Progenitor cell of endocrine pancreas (in vitro differentiated cells): ENCODE measurements around the gene LATS2. TPM values are rescaled to one million over a fixed set of nuclear protein-coding genes. Genes with fewer than 3 reads are reported as not detected.
A peak's percentile ranks its signal among the peaks of the same experiment; 100 is the strongest.

Experiments
- DNase-seq: peaks from one replicate; pipeline ENCODE4 v3.0.0; 2021; ENCODE audit warnings: low spot score; ENCODE audit not compliant: unreplicated experiment
- H3K27ac Mint-ChIP-seq: 2 replicates; pipeline ENCODE4 v1.8.0; 2021; ENCODE audit warnings: mild to moderate bottlenecking, moderate library complexity, mixed read lengths
- H3K27me3 Mint-ChIP-seq: 2 replicates; pipeline ENCODE4 v1.8.0; 2021; ENCODE audit warnings: mixed read lengths
- H3K36me3 Mint-ChIP-seq: 2 replicates; pipeline ENCODE4 v1.8.0; 2022; ENCODE audit warnings: mixed read lengths; ENCODE audit not compliant: insufficient read depth
- H3K4me1 Mint-ChIP-seq: 2 replicates; pipeline ENCODE4 v1.8.0; 2021; ENCODE audit warnings: low read depth, mixed read lengths
- H3K4me3 Mint-ChIP-seq: 2 replicates; pipeline ENCODE4 v1.8.0; 2021; ENCODE audit warnings: low read depth, mild to moderate bottlenecking, moderate library complexity, mixed read lengths
- H3K9me3 Mint-ChIP-seq: 2 replicates; pipeline ENCODE4 v1.8.0; 2021; ENCODE audit warnings: low read depth, mixed read lengths
- total RNA-seq: library from RNA; stranded (reverse); gene quantifications from 2 replicates; pipeline ENCODE4 v1.2.1, GENCODE V29; 2021
- TF ChIP-seq, protein P1 (sequence below): fragments of 200-600 bp; sonication (generic); IDR thresholded peaks from one replicate; pipeline ENCODE4 v1.5.0; 2021; ENCODE audit warnings: antibody characterized with exemption, mild to moderate bottlenecking; ENCODE audit not compliant: unreplicated experiment

Gene LATS2
- total RNA-seq, 1 donor from 2014 or later, result 15.2 TPM

- Mint-ChIP-seq H3K27ac (peak overlapping the region; percentile 52), H3K27me3 (peaks cover 37% of the 10 kb centered on the region), H3K4me1 (peaks cover 4% of the 10 kb centered on the region), H3K9me3 (no peaks in the 10 kb centered on the region), H3K36me3 (no peaks in the 10 kb centered on the region), H3K4me3 (peak overlapping the region; percentile 75)
- TF ChIP-seq, protein P1, sequence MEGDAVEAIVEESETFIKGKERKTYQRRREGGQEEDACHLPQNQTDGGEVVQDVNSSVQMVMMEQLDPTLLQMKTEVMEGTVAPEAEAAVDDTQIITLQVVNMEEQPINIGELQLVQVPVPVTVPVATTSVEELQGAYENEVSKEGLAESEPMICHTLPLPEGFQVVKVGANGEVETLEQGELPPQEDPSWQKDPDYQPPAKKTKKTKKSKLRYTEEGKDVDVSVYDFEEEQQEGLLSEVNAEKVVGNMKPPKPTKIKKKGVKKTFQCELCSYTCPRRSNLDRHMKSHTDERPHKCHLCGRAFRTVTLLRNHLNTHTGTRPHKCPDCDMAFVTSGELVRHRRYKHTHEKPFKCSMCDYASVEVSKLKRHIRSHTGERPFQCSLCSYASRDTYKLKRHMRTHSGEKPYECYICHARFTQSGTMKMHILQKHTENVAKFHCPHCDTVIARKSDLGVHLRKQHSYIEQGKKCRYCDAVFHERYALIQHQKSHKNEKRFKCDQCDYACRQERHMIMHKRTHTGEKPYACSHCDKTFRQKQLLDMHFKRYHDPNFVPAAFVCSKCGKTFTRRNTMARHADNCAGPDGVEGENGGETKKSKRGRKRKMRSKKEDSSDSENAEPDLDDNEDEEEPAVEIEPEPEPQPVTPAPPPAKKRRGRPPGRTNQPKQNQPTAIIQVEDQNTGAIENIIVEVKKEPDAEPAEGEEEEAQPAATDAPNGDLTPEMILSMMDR, result no peak
- DNase-seq, result no peak
These were observed 13.6 kb upstream of the LATS2 start for GRCh38 chr13:21075011-21075378.

- Mint-ChIP-seq H3K27me3 (peaks cover 37% of the 10 kb centered on the region), H3K36me3 (no peaks in the 10 kb centered on the region), H3K4me1 (peaks cover 4% of the 10 kb centered on the region), H3K9me3 (no peaks in the 10 kb centered on the region), H3K4me3 (peak overlapping the region; percentile 75), H3K27ac (no peak overlapping the region)
- DNase-seq, result no peak
- TF ChIP-seq, protein P1, result no peak
These were observed 13.2 kb upstream of the LATS2 start for GRCh38 chr13:21074546-21074945.

DNA sequence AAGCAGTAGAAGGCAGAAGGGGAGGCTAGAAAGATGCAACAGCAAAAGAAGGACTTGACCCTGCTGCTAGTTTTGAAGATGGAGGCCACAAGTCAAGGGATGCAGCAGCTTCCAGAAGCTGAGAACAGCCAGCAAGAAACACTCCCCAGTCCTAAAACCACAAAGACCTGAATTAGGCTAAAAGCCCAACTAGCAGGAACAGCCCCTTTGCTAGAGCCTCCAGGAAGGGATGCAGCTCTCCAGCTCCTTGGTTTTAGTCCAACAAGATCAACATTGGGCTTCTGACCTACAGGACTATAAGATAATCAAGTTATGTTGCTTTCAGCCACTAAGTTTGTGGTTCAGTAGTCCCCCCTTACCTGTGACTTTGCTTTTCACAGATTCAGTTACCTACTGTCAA lies 10.5 kb upstream of the LATS2 start:
- Mint-ChIP-seq H3K9me3 (no peaks in the 10 kb centered on the region), H3K27ac (no peak overlapping the region), H3K4me1 (peaks cover 1% of the 10 kb centered on the region), H3K27me3 (peaks cover 27% of the 10 kb centered on the region), H3K36me3 (no peaks in the 10 kb centered on the region), H3K4me3 (no peak overlapping the region)
- TF ChIP-seq, protein P1, result no peak
- no peak for DNase-seq

GRCh38 chr13:21071015-21071414 lies 9.6 kb upstream of the LATS2 start:
- peaks cover 1% of the 10 kb centered on the region for H3K4me1 Mint-ChIP-seq
- DNase-seq, result no peak
- no peak overlapping the region for H3K4me3 Mint-ChIP-seq
- H3K27me3 Mint-ChIP-seq, result peaks cover 27% of the 10 kb centered on the region
- H3K9me3 Mint-ChIP-seq, result no peaks in the 10 kb centered on the region
- H3K36me3 Mint-ChIP-seq, result no peaks in the 10 kb centered on the region
- H3K27ac Mint-ChIP-seq, result no peak overlapping the region
- TF ChIP-seq, protein P1, result no peak

GRCh38 chr13:21069561-21070004 lies 8.2 kb upstream of the LATS2 start:
- no peaks in the 10 kb centered on the region for H3K36me3 Mint-ChIP-seq
- DNase-seq, result no peak
- TF ChIP-seq, protein P1, result no peak
- peaks cover 18% of the 10 kb centered on the region for H3K27me3 Mint-ChIP-seq
- H3K4me1 Mint-ChIP-seq, result no peaks in the 10 kb centered on the region
- no peak overlapping the region for H3K27ac Mint-ChIP-seq
- no peaks in the 10 kb centered on the region for H3K9me3 Mint-ChIP-seq
- H3K4me3 Mint-ChIP-seq, result no peak overlapping the region
